ENCODE data around the gene EML4. TPM values are rescaled to one million over a fixed set of nuclear protein-coding genes. Genes with fewer than 3 reads are reported as not detected.

The EML4 gene
- total RNA-seq, 1 donor from 2014 or later = 50.8 TPM

GRCh38 chr2:42207826-42208225 lies 38.7 kb downstream of the EML4 start:
- no peak for DNase-seq
- Mint-ChIP-seq H3K36me3 (ENCODE audit: unreplicated experiment) (no peaks in the 10 kb centered on the region), H3K27me3 (ENCODE audit: unreplicated experiment) (no peaks in the 10 kb centered on the region), H3K9me3 (ENCODE audit: unreplicated experiment) (no peaks in the 10 kb centered on the region), H3K4me3 (ENCODE audit: unreplicated experiment) (no peak overlapping the region), H3K4me1 (ENCODE audit: low read depth, unreplicated experiment) (no peaks in the 10 kb centered on the region), H3K27ac (ENCODE audit: unreplicated experiment) (no peak overlapping the region)
- TF ChIP-seq, protein P1, sequence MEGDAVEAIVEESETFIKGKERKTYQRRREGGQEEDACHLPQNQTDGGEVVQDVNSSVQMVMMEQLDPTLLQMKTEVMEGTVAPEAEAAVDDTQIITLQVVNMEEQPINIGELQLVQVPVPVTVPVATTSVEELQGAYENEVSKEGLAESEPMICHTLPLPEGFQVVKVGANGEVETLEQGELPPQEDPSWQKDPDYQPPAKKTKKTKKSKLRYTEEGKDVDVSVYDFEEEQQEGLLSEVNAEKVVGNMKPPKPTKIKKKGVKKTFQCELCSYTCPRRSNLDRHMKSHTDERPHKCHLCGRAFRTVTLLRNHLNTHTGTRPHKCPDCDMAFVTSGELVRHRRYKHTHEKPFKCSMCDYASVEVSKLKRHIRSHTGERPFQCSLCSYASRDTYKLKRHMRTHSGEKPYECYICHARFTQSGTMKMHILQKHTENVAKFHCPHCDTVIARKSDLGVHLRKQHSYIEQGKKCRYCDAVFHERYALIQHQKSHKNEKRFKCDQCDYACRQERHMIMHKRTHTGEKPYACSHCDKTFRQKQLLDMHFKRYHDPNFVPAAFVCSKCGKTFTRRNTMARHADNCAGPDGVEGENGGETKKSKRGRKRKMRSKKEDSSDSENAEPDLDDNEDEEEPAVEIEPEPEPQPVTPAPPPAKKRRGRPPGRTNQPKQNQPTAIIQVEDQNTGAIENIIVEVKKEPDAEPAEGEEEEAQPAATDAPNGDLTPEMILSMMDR (IDR thresholded peaks at IDR 0.05; ENCODE audit: partially characterized antibody, unreplicated experiment) = no peak

DNA sequence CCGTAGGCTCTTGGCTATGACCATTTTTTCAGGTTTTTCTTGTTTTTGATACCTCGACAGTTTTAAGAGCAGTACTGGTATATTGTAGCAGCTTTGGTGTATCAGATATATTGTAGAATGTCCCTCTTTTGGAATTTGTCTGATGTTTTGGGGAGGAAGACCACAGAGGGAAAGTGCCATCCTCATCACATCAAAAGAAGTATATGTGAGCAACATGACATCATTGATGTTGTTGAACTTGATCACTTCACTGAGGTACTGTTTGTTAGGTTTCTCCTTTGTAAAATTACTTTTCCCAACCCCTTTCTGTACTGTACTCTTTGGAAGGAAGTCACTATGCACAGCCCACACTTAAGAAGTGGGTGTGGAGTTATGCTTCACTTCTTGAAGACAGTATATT lies 41.0 kb downstream of the EML4 start:
- Mint-ChIP-seq H3K36me3 (ENCODE audit: unreplicated experiment) (no peaks in the 10 kb centered on the region), H3K27ac (ENCODE audit: unreplicated experiment) (no peak overlapping the region)
- no peak for DNase-seq

DNA sequence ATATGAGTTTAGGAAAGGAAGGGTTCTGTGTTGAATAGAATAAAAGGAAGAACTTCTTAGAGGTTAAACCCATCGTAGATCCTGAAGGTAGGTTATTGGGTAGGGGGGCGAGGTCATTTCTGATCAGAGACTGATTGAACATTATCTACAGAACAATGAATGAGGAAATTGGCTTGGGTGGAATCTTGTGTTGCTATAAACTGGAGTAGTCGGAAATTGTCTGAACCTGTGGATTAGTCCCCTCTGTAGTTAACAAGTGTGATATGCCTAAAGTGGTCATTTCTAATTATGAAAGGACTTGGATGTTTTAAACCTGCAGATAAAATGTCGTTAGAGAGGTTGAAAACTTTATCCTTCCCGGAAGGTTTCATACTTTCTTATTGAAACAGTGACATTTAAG lies 42.1 kb downstream of the EML4 start:
- TF ChIP-seq, protein P1 (IDR thresholded peaks at IDR 0.05; ENCODE audit: partially characterized antibody, unreplicated experiment) = no peak
- Mint-ChIP-seq H3K4me1 (ENCODE audit: low read depth, unreplicated experiment) (no peaks in the 10 kb centered on the region), H3K36me3 (ENCODE audit: unreplicated experiment) (no peaks in the 10 kb centered on the region), H3K4me3 (ENCODE audit: unreplicated experiment) (no peak overlapping the region), H3K27me3 (ENCODE audit: unreplicated experiment) (no peaks in the 10 kb centered on the region), H3K27ac (ENCODE audit: unreplicated experiment) (no peak overlapping the region), H3K9me3 (ENCODE audit: unreplicated experiment) (no peaks in the 10 kb centered on the region)
- DNase-seq = no peak

More for the DNA sequence above, 41.0 kb downstream of the EML4 start:
- Mint-ChIP-seq H3K27me3 (ENCODE audit: unreplicated experiment) (no peaks in the 10 kb centered on the region), H3K9me3 (ENCODE audit: unreplicated experiment) (no peaks in the 10 kb centered on the region), H3K4me1 (ENCODE audit: low read depth, unreplicated experiment) (no peaks in the 10 kb centered on the region), H3K4me3 (ENCODE audit: unreplicated experiment) (no peak overlapping the region)
- TF ChIP-seq, protein P1 (IDR thresholded peaks at IDR 0.05; ENCODE audit: partially characterized antibody, unreplicated experiment) = no peak

GRCh38 chr2:42214669-42215068 lies 45.5 kb downstream of the EML4 start:
- no peak for DNase-seq
- no peaks in the 10 kb centered on the region for H3K27me3 Mint-ChIP-seq (ENCODE audit: unreplicated experiment)
- TF ChIP-seq, protein P1 (IDR thresholded peaks at IDR 0.05; ENCODE audit: partially characterized antibody, unreplicated experiment) = no peak
- H3K9me3 Mint-ChIP-seq (ENCODE audit: unreplicated experiment) = no peaks in the 10 kb centered on the region
- no peak overlapping the region for H3K27ac Mint-ChIP-seq (ENCODE audit: unreplicated experiment)
- H3K4me1 Mint-ChIP-seq (ENCODE audit: low read depth, unreplicated experiment) = no peaks in the 10 kb centered on the region
- no peaks in the 10 kb centered on the region for H3K36me3 Mint-ChIP-seq (ENCODE audit: unreplicated experiment)
- H3K4me3 Mint-ChIP-seq (ENCODE audit: unreplicated experiment) = no peak overlapping the region

DNA sequence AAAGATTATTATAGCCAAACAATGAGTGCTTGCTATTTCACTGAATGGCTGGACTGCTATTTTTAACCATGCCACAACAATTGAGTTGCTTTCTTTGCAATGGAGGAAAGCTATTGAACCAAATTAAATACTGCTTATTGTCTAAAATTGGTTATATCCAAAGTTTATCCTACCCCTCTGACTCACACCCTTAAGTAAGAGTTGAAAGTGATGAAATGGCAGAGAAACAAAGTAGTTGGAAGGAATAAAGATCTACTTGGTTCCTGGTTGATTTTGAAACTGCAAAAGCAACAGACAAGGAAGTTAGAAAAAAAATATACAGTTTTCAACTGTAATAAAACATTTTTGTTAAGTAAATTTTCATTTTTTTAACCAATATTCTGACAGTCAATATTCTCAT lies 47.5 kb downstream of the EML4 start:
- no peak for DNase-seq
- Mint-ChIP-seq H3K9me3 (ENCODE audit: unreplicated experiment) (no peaks in the 10 kb centered on the region), H3K27ac (ENCODE audit: unreplicated experiment) (no peak overlapping the region), H3K4me3 (ENCODE audit: unreplicated experiment) (no peak overlapping the region), H3K4me1 (ENCODE audit: low read depth, unreplicated experiment) (no peaks in the 10 kb centered on the region), H3K27me3 (ENCODE audit: unreplicated experiment) (no peaks in the 10 kb centered on the region), H3K36me3 (ENCODE audit: unreplicated experiment) (no peaks in the 10 kb centered on the region)
- TF ChIP-seq, protein P1 (IDR thresholded peaks at IDR 0.05; ENCODE audit: partially characterized antibody, unreplicated experiment) = no peak
